ENCODE results near the gene UNC5A. TPM values are rescaled to one million over a fixed set of nuclear protein-coding genes. Genes with fewer than 3 reads are reported as not detected.

The UNC5A gene
- total and polyA plus RNA-seq, 2 of the 8 experiments (the other 6 are each of a cell fraction or from before 2014, with no cell fraction given) = 4.0 to 7.6 TPM

GRCh38 chr5:176906796-176907195 is 96.4 kb downstream of the UNC5A start (continued):
- TF ChIP-seq, protein P1, sequence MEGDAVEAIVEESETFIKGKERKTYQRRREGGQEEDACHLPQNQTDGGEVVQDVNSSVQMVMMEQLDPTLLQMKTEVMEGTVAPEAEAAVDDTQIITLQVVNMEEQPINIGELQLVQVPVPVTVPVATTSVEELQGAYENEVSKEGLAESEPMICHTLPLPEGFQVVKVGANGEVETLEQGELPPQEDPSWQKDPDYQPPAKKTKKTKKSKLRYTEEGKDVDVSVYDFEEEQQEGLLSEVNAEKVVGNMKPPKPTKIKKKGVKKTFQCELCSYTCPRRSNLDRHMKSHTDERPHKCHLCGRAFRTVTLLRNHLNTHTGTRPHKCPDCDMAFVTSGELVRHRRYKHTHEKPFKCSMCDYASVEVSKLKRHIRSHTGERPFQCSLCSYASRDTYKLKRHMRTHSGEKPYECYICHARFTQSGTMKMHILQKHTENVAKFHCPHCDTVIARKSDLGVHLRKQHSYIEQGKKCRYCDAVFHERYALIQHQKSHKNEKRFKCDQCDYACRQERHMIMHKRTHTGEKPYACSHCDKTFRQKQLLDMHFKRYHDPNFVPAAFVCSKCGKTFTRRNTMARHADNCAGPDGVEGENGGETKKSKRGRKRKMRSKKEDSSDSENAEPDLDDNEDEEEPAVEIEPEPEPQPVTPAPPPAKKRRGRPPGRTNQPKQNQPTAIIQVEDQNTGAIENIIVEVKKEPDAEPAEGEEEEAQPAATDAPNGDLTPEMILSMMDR (IDR thresholded peaks at IDR 0.05; ENCODE audit: control extremely low read depth in 1 of 3, insufficient read depth in 1 of 3, low read depth in 1 of 3, low read length in 3 of 3) = no peak
- TF ChIP-seq EGR1 (IDR thresholded peaks at IDR 0.05; ENCODE audit: borderline replicate concordance, low read depth, low read length) = no peak
- TF ChIP-seq YY1 (IDR thresholded peaks at IDR 0.05; ENCODE audit: low read depth, low read length) = no peak
- TF ChIP-seq CEBPB (IDR thresholded peaks at IDR 0.05; ENCODE audit: low read depth, low read length) = no peak
- no peak for TF ChIP-seq FOSL1 (IDR thresholded peaks at IDR 0.05; ENCODE audit: insufficient read depth, low read depth, low read length)
- no peak for TF ChIP-seq MAFK (IDR thresholded peaks at IDR 0.05; ENCODE audit: low read depth, low read length)
- no peak for TF ChIP-seq JUND (IDR thresholded peaks at IDR 0.05; ENCODE audit: low read length)

Data from H1 (cell line).